Measurements from ENCODE around the gene PIEZO1.

The PIEZO1 gene

DNA sequence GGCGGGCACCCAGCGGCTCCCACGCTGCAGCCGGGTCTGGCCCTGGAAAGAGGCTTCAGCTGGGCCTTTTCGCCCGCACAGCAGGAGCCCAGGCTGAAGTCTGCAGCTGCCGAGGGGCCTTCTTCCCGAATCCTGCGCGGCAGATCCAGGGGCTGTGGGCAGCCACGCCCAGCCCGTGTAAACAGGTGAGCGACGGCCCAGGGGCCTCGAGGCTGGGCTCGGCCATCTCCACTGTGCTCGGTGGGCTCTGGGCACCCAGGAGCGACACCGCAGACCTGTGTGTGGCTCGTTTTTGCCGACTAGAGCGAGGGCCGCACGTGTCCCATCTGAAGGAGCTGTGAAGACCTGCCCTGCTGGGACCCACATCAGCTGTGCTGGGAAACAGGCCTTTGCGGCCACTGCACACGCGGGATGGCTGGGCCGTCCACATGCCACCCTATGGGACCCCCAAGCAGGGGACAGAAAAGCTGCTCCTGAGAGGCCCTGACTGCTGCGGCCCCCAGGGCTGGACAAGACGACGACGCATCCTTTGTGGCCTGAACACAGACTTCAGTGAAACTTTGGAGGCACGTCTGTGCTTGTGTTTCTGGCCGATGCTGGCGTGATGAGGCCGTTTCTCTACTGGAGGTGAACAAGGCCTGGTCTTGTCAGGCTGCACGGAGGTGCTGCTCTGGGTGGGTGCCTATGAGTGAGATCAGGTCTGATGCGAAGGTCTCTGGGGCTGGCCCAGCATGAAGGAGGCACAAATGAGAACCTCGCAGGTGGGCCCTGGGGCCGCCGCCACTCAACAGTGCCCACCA is 31.9 kb upstream of the PIEZO1 start:
- in situ Hi-C loops (cut with MboI; ENCODE audit: low sequenced_read_pairs, unreplicated experiment) = no loop called here
- TF ChIP-seq, protein P1, sequence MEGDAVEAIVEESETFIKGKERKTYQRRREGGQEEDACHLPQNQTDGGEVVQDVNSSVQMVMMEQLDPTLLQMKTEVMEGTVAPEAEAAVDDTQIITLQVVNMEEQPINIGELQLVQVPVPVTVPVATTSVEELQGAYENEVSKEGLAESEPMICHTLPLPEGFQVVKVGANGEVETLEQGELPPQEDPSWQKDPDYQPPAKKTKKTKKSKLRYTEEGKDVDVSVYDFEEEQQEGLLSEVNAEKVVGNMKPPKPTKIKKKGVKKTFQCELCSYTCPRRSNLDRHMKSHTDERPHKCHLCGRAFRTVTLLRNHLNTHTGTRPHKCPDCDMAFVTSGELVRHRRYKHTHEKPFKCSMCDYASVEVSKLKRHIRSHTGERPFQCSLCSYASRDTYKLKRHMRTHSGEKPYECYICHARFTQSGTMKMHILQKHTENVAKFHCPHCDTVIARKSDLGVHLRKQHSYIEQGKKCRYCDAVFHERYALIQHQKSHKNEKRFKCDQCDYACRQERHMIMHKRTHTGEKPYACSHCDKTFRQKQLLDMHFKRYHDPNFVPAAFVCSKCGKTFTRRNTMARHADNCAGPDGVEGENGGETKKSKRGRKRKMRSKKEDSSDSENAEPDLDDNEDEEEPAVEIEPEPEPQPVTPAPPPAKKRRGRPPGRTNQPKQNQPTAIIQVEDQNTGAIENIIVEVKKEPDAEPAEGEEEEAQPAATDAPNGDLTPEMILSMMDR (IDR thresholded peaks at IDR 0.05; ENCODE audit: borderline replicate concordance, control extremely low read depth, extremely low read depth, insufficient read depth, missing control alignments) = no peak
- no peak for DNase-seq (ENCODE audit: low spot score)

DNA sequence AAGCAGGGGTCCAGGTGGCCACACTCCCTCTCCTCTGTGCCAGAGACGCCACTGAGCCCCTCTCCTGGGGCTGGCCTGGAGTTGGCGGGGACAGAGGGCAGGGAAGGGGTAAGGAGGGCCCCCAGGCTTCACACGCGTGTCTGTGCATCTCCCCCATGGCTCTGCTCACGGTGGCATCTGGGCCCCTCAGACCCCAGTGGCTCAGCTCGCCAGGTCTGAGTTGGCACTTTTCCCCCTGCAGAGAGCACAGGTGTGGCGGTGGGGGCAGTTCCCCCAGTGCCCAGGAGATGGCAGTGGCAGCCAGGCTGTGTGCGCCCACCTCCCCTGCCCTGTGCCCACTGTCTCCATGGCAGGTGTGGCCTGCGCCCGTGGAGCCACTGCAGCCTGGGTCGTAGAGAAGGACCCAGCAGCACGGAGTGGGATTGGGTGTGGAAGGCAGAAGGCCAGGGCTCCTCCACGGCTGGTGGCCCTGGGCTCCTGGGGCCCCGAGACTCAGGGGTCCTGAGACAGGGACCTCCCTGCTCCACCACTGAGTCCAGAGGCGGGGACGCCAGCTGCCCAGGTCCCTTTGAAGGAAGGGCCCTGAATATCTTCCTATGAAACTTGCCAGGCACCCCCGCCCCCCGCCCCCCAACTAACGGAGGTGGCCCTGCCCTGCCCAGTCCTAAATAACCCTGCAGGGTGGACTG is 31.0 kb upstream of the PIEZO1 start:
- in situ Hi-C loops (cut with MboI; ENCODE audit: low sequenced_read_pairs, unreplicated experiment) = no loop called here
- TF ChIP-seq, protein P1 (IDR thresholded peaks at IDR 0.05; ENCODE audit: borderline replicate concordance, control extremely low read depth, extremely low read depth, insufficient read depth, missing control alignments) = peak; percentile 77
- DNase-seq (ENCODE audit: low spot score) = peak; percentile 73

DNA sequence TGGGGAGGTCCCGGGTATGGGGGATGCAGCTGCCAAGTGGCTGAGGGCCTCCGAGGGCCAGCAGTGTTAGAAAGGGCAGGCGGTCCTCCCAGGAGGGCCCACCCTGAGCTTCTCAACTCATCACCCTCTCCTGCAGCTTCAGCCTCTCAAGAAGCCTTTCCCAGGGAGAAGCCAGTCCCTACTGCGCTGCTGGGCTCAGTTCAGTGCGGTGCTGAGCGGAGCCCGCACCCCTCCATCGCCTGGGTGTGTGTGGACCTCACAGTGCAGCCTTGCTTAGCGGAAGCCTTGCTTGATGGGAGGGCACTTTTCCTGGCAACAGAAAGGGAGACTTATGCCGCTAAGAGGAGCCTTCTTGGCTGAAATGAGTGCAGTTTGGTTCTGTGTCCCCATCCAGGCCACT is 30.2 kb upstream of the PIEZO1 start:
- TF ChIP-seq, protein P1 (IDR thresholded peaks at IDR 0.05; ENCODE audit: borderline replicate concordance, control extremely low read depth, extremely low read depth, insufficient read depth, missing control alignments) = no peak
- in situ Hi-C loops (cut with MboI; ENCODE audit: low sequenced_read_pairs, unreplicated experiment) = no loop called here
- no peak for DNase-seq (ENCODE audit: low spot score)

DNA sequence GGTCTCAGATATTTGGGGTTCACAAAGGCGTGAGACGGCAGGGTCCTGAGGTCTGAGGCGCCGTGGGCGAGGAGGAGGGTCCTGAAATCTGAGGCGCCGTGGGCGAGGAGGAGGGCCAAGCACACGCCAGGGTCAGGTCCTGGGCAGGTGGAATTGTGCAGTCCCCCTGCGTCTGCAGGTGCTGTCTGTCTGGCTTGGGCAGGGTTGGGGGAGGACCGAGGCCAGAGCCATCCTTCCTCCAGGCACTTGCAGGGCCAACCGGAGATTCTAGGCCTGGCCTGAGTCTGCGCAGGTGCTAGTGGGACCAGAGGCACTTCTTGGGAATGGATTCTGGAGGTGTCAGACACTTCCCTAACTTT is 29.1 kb upstream of the PIEZO1 start:
- no peak for DNase-seq (ENCODE audit: low spot score)
- TF ChIP-seq, protein P1 (IDR thresholded peaks at IDR 0.05; ENCODE audit: borderline replicate concordance, control extremely low read depth, extremely low read depth, insufficient read depth, missing control alignments) = no peak
- in situ Hi-C loops (cut with MboI; ENCODE audit: low sequenced_read_pairs, unreplicated experiment) = no loop called here

DNA sequence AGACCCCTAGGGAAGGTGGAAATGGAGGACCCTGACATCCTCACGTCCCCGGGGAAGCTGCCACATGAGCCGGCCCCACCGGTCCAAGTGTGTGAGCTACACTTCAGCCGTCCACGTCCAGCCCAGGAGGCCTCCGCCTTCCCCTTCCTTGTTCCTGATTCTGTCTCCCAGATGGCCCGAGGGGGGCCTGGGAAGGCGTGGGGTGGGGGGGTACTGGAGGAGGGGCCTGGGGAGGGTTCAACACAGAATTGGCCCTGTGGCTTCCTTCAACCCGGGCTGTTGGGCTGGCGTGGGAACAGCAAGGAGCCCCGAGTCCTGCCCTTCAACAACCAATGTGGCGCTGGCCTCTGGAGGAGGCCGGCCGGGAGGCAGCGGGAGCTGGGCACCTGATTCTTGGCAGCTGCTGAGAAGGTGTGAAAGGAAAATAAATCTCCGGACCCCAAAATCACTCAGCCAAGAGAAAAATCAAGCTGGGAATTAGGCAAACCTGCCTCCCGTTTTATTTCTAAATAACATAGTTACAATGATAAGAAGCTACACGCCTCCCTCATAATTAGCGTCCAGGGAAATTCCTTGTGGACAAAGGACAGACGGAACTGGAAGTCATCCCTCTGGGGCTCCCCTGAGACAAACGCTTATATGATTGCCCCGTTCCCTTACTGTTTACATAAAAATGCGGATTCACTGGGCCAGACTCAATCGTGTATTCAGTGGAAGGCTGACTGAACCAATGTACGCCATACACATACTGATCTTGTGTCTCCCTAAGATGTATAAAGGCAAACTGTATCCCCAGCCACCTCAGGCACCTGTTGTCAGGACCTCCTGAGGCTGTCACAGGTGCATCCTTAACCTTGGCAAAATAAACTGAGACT is 28.5 kb upstream of the PIEZO1 start:
- in situ Hi-C loops (cut with MboI; ENCODE audit: low sequenced_read_pairs, unreplicated experiment) = no loop called here
- no peak for DNase-seq (ENCODE audit: low spot score)
- TF ChIP-seq, protein P1 (IDR thresholded peaks at IDR 0.05; ENCODE audit: borderline replicate concordance, control extremely low read depth, extremely low read depth, insufficient read depth, missing control alignments) = no peak

DNA sequence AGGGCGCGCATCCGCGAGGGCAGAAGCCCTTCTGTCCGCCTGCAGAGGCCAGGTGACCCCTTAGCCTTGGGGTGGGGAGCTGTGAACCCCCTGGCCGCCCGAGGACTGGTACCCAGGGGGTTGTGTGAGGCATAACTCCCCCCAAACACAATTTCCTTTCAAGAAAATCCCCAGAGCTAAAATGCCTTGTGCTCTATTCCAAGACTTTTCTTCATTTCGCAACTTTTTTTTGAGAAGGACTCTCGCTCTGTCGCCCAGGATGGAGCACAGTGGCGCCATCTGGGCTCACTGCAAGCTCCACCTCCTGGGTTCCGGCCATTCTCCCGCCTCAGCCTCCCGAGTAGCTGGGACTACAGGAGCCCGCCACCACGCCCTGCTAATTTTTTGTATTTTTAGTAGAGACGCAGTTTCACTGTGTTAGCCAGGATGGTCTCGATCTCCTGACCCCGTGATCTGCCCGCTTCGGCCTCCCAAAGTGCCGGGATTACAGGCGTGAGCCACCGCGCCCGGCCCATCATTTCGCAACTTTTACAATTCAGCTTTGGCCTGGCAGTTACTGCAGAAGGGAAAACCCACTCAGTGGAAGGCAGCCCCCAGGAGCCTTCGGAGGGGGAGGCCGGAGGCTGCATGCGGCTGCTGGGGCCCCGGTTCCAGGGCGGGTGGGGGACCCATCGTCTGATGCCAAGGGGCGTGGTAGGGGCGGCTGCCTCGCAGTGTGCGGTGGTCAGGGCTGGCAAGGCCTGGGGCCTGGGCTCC is 27.7 kb upstream of the PIEZO1 start:
- no peak for DNase-seq (ENCODE audit: low spot score)
- in situ Hi-C loops (cut with MboI; ENCODE audit: low sequenced_read_pairs, unreplicated experiment) = no loop called here

More for the DNA sequence above, 27.7 kb upstream of the PIEZO1 start:
- TF ChIP-seq, protein P1 (IDR thresholded peaks at IDR 0.05; ENCODE audit: borderline replicate concordance, control extremely low read depth, extremely low read depth, insufficient read depth, missing control alignments) = no peak

Measured in GM13976 (cell line).